ENCODE data around the gene CCDC138.

GRCh38 chr2:108834620-108835019 lies 48.0 kb downstream of the CCDC138 start:
- TF ChIP-seq POLR2A (IDR thresholded peaks at IDR 0.05; ENCODE audit: low read depth, low read length) (no peak), POLR2AphosphoS5 (IDR thresholded peaks at IDR 0.05; ENCODE audit: low read depth, low read length) (no peak), TAF1 (IDR thresholded peaks at IDR 0.05; ENCODE audit: low read depth, low read length) (no peak)

All from GM12891 (cell line).